ENCODE results near the gene TEKTIP1.

DNA sequence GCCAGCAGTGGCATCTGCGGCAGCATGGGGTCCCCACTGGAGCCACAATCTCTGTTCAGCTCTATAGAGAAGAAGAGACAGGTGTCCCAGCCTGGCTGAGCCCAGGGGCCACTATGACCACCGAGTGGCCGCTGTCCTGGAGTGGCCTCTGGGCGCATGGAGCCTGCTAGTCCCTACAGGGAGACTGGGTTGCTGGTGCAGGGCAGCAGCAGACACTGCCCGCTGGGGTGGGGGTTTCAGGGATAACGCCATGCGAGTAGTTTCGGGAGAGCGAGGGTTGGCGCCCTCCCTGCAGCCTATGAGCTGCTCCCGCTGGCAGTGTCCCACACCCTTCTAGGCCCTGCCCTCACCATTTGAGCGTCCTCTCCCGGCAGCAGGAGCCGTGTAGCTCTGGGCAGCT is 10.9 kb upstream of the TEKTIP1 start:
- TF ChIP-seq, protein P1, sequence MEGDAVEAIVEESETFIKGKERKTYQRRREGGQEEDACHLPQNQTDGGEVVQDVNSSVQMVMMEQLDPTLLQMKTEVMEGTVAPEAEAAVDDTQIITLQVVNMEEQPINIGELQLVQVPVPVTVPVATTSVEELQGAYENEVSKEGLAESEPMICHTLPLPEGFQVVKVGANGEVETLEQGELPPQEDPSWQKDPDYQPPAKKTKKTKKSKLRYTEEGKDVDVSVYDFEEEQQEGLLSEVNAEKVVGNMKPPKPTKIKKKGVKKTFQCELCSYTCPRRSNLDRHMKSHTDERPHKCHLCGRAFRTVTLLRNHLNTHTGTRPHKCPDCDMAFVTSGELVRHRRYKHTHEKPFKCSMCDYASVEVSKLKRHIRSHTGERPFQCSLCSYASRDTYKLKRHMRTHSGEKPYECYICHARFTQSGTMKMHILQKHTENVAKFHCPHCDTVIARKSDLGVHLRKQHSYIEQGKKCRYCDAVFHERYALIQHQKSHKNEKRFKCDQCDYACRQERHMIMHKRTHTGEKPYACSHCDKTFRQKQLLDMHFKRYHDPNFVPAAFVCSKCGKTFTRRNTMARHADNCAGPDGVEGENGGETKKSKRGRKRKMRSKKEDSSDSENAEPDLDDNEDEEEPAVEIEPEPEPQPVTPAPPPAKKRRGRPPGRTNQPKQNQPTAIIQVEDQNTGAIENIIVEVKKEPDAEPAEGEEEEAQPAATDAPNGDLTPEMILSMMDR (IDR thresholded peaks at IDR 0.05) = no peak
- no peak for TF ChIP-seq POLR2A (IDR thresholded peaks at IDR 0.05)
